ENCODE results near the gene RARS2. TPM values are rescaled to one million over a fixed set of nuclear protein-coding genes. Genes with fewer than 3 reads are reported as not detected.

Gene RARS2
- total RNA-seq, 1 donor from 2014 or later: 45.8 TPM

Other genes starting within 250 kb of the RARS2 start
- 4.0 TPM for gene C6orf163, start 245.2 kb downstream of the RARS2 start, total RNA-seq (ENCODE audit: unreplicated experiment)
- gene CFAP206, start 182.0 kb downstream of the RARS2 start, total RNA-seq (ENCODE audit: unreplicated experiment): 0.54 TPM
- gene SLC35A1, start 117.0 kb downstream of the RARS2 start, total RNA-seq (ENCODE audit: unreplicated experiment): 19.1 TPM
- gene ORC3, start 148 bp upstream of the RARS2 start, total RNA-seq (ENCODE audit: unreplicated experiment): 22.5 TPM
- 59.3 TPM for gene AKIRIN2, start 112.2 kb upstream of the RARS2 start, total RNA-seq (ENCODE audit: unreplicated experiment)

All from endothelial cell (in vitro differentiated cells).